ENCODE results near the gene SDSL. TPM values are rescaled to one million over a fixed set of nuclear protein-coding genes. Genes with fewer than 3 reads are reported as not detected.

The SDSL gene
- total RNA-seq, 1 donor from 2014 or later: 11.8 TPM

GRCh38 chr12:113382206-113382605 lies 40.0 kb upstream of the SDSL start:
- H3K4me3 ChIP-seq (ENCODE audit: low read depth, low read length): no peak overlapping the region
- no peak for TF ChIP-seq CTCF (conservative IDR thresholded peaks at IDR 0.05; ENCODE audit: low read depth, low read length)
- DNase-seq (ENCODE audit: low read depth): no peak

- no peak for TF ChIP-seq CTCF (conservative IDR thresholded peaks at IDR 0.05; ENCODE audit: low read depth, low read length)
- no peak overlapping the region for H3K4me3 ChIP-seq (ENCODE audit: low read depth, low read length)
- no peak for DNase-seq (ENCODE audit: low read depth)
Observed at GRCh38 chr12:113384778-113385177, 37.4 kb upstream of the SDSL start.

GRCh38 chr12:113385282-113385882 lies 36.8 kb upstream of the SDSL start:
- no peak for TF ChIP-seq CTCF (conservative IDR thresholded peaks at IDR 0.05; ENCODE audit: low read depth, low read length)
- no peak overlapping the region for H3K4me3 ChIP-seq (ENCODE audit: low read depth, low read length)
- DNase-seq (ENCODE audit: low read depth): no peak

GRCh38 chr12:113386866-113387566 lies 35.2 kb upstream of the SDSL start:
- no peak for TF ChIP-seq CTCF (conservative IDR thresholded peaks at IDR 0.05; ENCODE audit: low read depth, low read length)
- H3K4me3 ChIP-seq (ENCODE audit: low read depth, low read length): no peak overlapping the region
- no peak for DNase-seq (ENCODE audit: low read depth)

- DNase-seq (ENCODE audit: low read depth): no peak
- no peak overlapping the region for H3K4me3 ChIP-seq (ENCODE audit: low read depth, low read length)
- no peak for TF ChIP-seq CTCF (conservative IDR thresholded peaks at IDR 0.05; ENCODE audit: low read depth, low read length)
Observed at GRCh38 chr12:113387631-113388030, 34.5 kb upstream of the SDSL start.

GRCh38 chr12:113388351-113388750 lies 33.8 kb upstream of the SDSL start:
- no peak for TF ChIP-seq CTCF (conservative IDR thresholded peaks at IDR 0.05; ENCODE audit: low read depth, low read length)
- DNase-seq (ENCODE audit: low read depth): no peak
- no peak overlapping the region for H3K4me3 ChIP-seq (ENCODE audit: low read depth, low read length)
